A549 (cell line): ENCODE results near the gene FOXI2. TPM values are rescaled to one million over a fixed set of nuclear protein-coding genes. Genes with fewer than 3 reads are reported as not detected.

Experiments used
- ATAC-seq, 2 experiments: fragments of 200-7000 bp in 1 of 2; fragments of >200 bp in 1 of 2; cut with Nextera tagmentation in 1 of 2; cut with Tn5 transposase in 1 of 2; 3 replicates each; pipeline versions ENCODE4 v1.8.0 to v1.9.1; 2018 to 2020; ENCODE audit warnings: mild to moderate bottlenecking in 1 of 2, moderate library complexity in 1 of 2
- CTCF ChIA-PET: fragments of 300-600 bp; sonication (Branson Sonifier 250); formaldehyde crosslinking; extraction: SDS; loops from one replicate; lab custom pipeline; 2021; ENCODE audit warnings: antibody characterized with exemption, inconsistent platforms; lab: Yijun Ruan, JAX
- POLR2A ChIA-PET: fragments of 350-600 bp; formaldehyde crosslinking; extraction: SDS; loops from one replicate; lab custom pipeline; 2021; ENCODE audit warnings: antibody characterized with exemption, inconsistent platforms; lab: Yijun Ruan, JAX
- DNase-seq, 2 experiments: peaks; one replicate each; pipeline versions ENCODE4 v3.0.0 to v3.0.0-alpha.2; 2011 to 2016; ENCODE audit warnings: low read depth in 1 of 2, low spot score in 1 of 2
- FAIRE-seq: peaks from 2 replicates; lab custom pipeline; 2011; peaks lifted over from hg19 to GRCh38; lab: Jason Lieb, UNC
- H3K27ac ChIP-seq, 2 experiments: fragments of >200 bp; sonication (Bioruptor Twin); formaldehyde crosslinking; 3 replicates each; pipeline ENCODE4 v1.5.1; 2016 to 2017
- H3K4me1 ChIP-seq: fragments of >200 bp; sonication (Bioruptor Twin); formaldehyde crosslinking; 3 replicates; pipeline ENCODE4 v1.6.1; 2016
- H3K4me2 ChIP-seq: fragments of >200 bp; sonication (Bioruptor Twin); formaldehyde crosslinking; 3 replicates; pipeline ENCODE4 v1.6.1; 2016
- H3K4me3 ChIP-seq: fragments of >200 bp; sonication (Bioruptor Twin); formaldehyde crosslinking; 3 replicates; pipeline ENCODE4 v1.5.1; 2016
- H3K9me3 ChIP-seq: fragments of >200 bp; sonication (Bioruptor Twin); formaldehyde crosslinking; 3 replicates; pipeline ENCODE4 v1.6.1; 2016
- CEBPB ChIP-seq, 2 experiments: fragments of >200 bp in 1 of 2; sonication (Bioruptor Twin) in 1 of 2; formaldehyde crosslinking in 1 of 2; IDR thresholded peaks; 2 replicates each; pipeline ENCODE4 v1.6.1; 2012 to 2016
- CHD4 ChIP-seq: fragments of 200-600 bp; sonication (generic); IDR thresholded peaks from 2 replicates; pipeline ENCODE4 v1.6.1; 2016; ENCODE audit warnings: antibody characterized with exemption, mild to moderate bottlenecking, borderline replicate concordance
- ELK1 ChIP-seq: fragments of 150-350 bp; IDR thresholded peaks from 2 replicates; pipeline ENCODE4 v1.6.1; 2014; ENCODE audit warnings: low read depth, mild to moderate bottlenecking, low read length
- FOSL2 ChIP-seq, 2 experiments: fragments of 450-650 bp in 1 of 2; fragments of >200 bp in 1 of 2; sonication (Bioruptor Twin) in 1 of 2; formaldehyde crosslinking; IDR thresholded peaks; 2 replicates each; pipeline versions ENCODE4 v1.5.0 to v1.6.1; 2016 to 2020; ENCODE audit warnings: mild to moderate bottlenecking in 1 of 2, moderate library complexity in 1 of 2
- HEYL ChIP-seq: fragments of 250-450 bp; sonication (Bioruptor Pico); IDR thresholded peaks from 2 replicates; pipeline ENCODE4 v1.8.0; 2021; ENCODE audit warnings: mild to moderate bottlenecking, moderate library complexity
- HMGXB4 ChIP-seq: fragments of 250-450 bp; sonication (Bioruptor Pico); IDR thresholded peaks from 2 replicates; pipeline ENCODE4 v1.5.0; 2021; ENCODE audit warnings: mild to moderate bottlenecking, moderate library complexity, borderline replicate concordance
- HOXA7 ChIP-seq: fragments of 250-450 bp; sonication (Bioruptor Pico); IDR thresholded peaks from 2 replicates; pipeline ENCODE4 v1.5.0; 2020; ENCODE audit warnings: mild to moderate bottlenecking, moderate library complexity
- HOXB13 ChIP-seq: fragments of 250-450 bp; sonication (Bioruptor Pico); IDR thresholded peaks from 2 replicates; pipeline ENCODE4 v1.5.0; 2020; ENCODE audit warnings: low read depth, mild to moderate bottlenecking, moderate library complexity
- HOXB5 ChIP-seq: fragments of 250-450 bp; sonication (Bioruptor Pico); IDR thresholded peaks from 2 replicates; pipeline ENCODE4 v1.5.0; 2020; ENCODE audit warnings: mild to moderate bottlenecking, moderate library complexity
- KDM1A ChIP-seq: fragments of 200-600 bp; sonication (generic); IDR thresholded peaks from 2 replicates; pipeline ENCODE4 v1.6.1; 2016; ENCODE audit warnings: low read depth, mild to moderate bottlenecking
- MAFK ChIP-seq: fragments of 450-650 bp; IDR thresholded peaks from 2 replicates; pipeline ENCODE4 v1.6.1; 2014; ENCODE audit not compliant: partially characterized antibody
- MAX ChIP-seq: IDR thresholded peaks from 2 replicates; pipeline ENCODE4 v1.6.1; 2012
- MYC ChIP-seq: IDR thresholded peaks from 2 replicates; pipeline ENCODE4 v1.6.1; 2012; ENCODE audit warnings: mild to moderate bottlenecking, inconsistent platforms, low read length, improper control_type of control experiment, borderline replicate concordance
- NPAS2 ChIP-seq: fragments of 250-450 bp; sonication (Bioruptor Pico); IDR thresholded peaks from 2 replicates; pipeline ENCODE4 v1.8.0; 2022; ENCODE audit warnings: mild to moderate bottlenecking, moderate library complexity, borderline replicate concordance
- POLR2A ChIP-seq: IDR thresholded peaks from 2 replicates; pipeline ENCODE4 v1.6.1; 2012; ENCODE audit warnings: mild to moderate bottlenecking, low read length
- RFX5 ChIP-seq: fragments of 450-650 bp; IDR thresholded peaks from 2 replicates; pipeline ENCODE4 v1.7.1; 2014; ENCODE audit warnings: antibody characterized with exemption, mild to moderate bottlenecking, moderate library complexity
- RNF2 ChIP-seq: fragments of 200-600 bp; sonication (generic); IDR thresholded peaks from 2 replicates; pipeline ENCODE4 v1.6.1; 2016; ENCODE audit warnings: low read depth, mild to moderate bottlenecking, antibody characterized with exemption, moderate library complexity, borderline replicate concordance
- SREBF2 ChIP-seq: fragments of 450-650 bp; IDR thresholded peaks from 2 replicates; pipeline ENCODE4 v1.6.1; 2014; ENCODE audit warnings: mild to moderate bottlenecking, moderate library complexity
- TP53 ChIP-seq: fragments of 250-450 bp; sonication (Bioruptor Pico); IDR thresholded peaks from 2 replicates; pipeline ENCODE4 v1.5.0; 2021; ENCODE audit warnings: mild to moderate bottlenecking, moderate library complexity
- ZC3H11A ChIP-seq: fragments of 450-650 bp; IDR thresholded peaks from 2 replicates; pipeline ENCODE4 v1.6.1; 2014; ENCODE audit warnings: antibody characterized with exemption, mild to moderate bottlenecking
- ZFP36 ChIP-seq: fragments of 450-650 bp; IDR thresholded peaks from 2 replicates; pipeline ENCODE4 v1.6.1; 2014; ENCODE audit warnings: borderline replicate concordance; ENCODE audit not compliant: partially characterized antibody
- WGBS: methylation state at CpG from one replicate; pipeline ENCODE4 v1.1.6; 2017; ENCODE audit errors: missing lambda C conversion rate; 5-methylcytosine and 5-hydroxymethylcytosine counted together
- polyA plus RNA-seq, 4 experiments: library from polyadenylated mRNA; depleted of rRNA in 3 of 4; stranded (reverse); fragments of >200 nt; fragmentation: RNase III in 1 of 4; extraction: RNeasy Plus Mini Kit Qiagen cat#74134 plus additional on column Dnase treatment in 1 of 4; gene quantifications; 2 replicates in 3 of 4; 3 replicates in 1 of 4; pipeline ENCODE4 v1.2.3, GENCODE V29; 2011 to 2017
- TF ChIP-seq, protein P1 (sequence below): fragments of >200 bp; sonication (Bioruptor Twin); formaldehyde crosslinking; IDR thresholded peaks from 2 replicates; pipeline ENCODE4 v1.6.1; 2016
- TF ChIP-seq, protein P2 (sequence below): fragments of >200 bp; sonication (Bioruptor Twin); formaldehyde crosslinking; IDR thresholded peaks from 3 replicates; pipeline ENCODE4 v1.5.1; 2016
- TF ChIP-seq, protein P3 (sequence below): fragments of >200 bp; sonication (Bioruptor Twin); formaldehyde crosslinking; IDR thresholded peaks from 3 replicates; pipeline ENCODE4 v1.6.1; 2016

The FOXI2 gene
- polyA plus RNA-seq, 2 of the 4 experiments (the other 2 are of a cell fraction) = not detected

DNA sequence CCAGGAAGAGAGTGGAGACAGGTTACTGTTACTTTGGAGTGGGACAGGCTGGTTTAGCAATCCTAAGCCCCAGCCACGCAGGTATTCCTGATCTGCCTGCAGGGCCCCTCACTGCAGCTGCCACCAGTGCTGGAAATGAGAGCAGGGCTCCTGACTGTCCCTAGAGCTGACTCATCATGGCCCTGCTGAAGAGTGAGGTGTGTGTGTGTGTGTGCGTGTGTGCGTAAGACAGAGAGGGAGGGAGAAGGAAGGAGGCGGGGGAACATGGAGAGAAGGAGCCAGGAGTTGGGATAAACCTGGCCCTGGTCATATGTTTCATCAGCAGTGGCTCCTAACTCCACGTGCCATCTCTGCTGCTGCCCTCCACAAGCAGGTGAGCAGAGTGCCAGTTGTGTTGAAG lies 3.6 kb downstream of the FOXI2 start:
- 41% methylated on average over 5 of the region's 5 CpGs for WGBS
- FAIRE-seq (no peak), ATAC-seq (no peak), DNase-seq (no peak)
- H3K9me3 ChIP-seq = no peaks in the 10 kb centered on the region
- H3K4me1 ChIP-seq = no peaks in the 10 kb centered on the region
- no peak overlapping the region for H3K4me2 ChIP-seq
- POLR2A ChIA-PET = no interaction called here
- no peak overlapping the region for H3K27ac ChIP-seq
- TF ChIP-seq, protein P1, sequence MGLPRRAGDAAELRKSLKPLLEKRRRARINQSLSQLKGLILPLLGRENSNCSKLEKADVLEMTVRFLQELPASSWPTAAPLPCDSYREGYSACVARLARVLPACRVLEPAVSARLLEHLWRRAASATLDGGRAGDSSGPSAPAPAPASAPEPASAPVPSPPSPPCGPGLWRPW = no peak
- TF ChIP-seq, protein P2, sequence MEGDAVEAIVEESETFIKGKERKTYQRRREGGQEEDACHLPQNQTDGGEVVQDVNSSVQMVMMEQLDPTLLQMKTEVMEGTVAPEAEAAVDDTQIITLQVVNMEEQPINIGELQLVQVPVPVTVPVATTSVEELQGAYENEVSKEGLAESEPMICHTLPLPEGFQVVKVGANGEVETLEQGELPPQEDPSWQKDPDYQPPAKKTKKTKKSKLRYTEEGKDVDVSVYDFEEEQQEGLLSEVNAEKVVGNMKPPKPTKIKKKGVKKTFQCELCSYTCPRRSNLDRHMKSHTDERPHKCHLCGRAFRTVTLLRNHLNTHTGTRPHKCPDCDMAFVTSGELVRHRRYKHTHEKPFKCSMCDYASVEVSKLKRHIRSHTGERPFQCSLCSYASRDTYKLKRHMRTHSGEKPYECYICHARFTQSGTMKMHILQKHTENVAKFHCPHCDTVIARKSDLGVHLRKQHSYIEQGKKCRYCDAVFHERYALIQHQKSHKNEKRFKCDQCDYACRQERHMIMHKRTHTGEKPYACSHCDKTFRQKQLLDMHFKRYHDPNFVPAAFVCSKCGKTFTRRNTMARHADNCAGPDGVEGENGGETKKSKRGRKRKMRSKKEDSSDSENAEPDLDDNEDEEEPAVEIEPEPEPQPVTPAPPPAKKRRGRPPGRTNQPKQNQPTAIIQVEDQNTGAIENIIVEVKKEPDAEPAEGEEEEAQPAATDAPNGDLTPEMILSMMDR = no peak
- TF ChIP-seq RNF2 (no peak), MAX (no peak), CHD4 (no peak), HOXB5 (CRISPR knock-in tag) (no peak), KDM1A (no peak), CEBPB (IDR thresholded peaks at IDR 0.05) (no peak), POLR2A (no peak)
- CTCF ChIA-PET = no interaction called here
- no peak overlapping the region for H3K4me3 ChIP-seq

- TF ChIP-seq HMGXB4 (CRISPR knock-in tag) (no peak), FOSL2 (IDR thresholded peaks at IDR 0.05) (no peak), FOSL2 (CRISPR knock-in tag; IDR thresholded peaks at IDR 0.05) (no peak), NPAS2 (CRISPR knock-in tag) (no peak), HEYL (CRISPR knock-in tag) (no peak), MYC (no peak), ZFP36 (no peak), CEBPB (IDR thresholded peaks at IDR 0.05) (no peak), MAFK (no peak), RFX5 (no peak), HOXB13 (no peak), CHD4 (no peak), TP53 (no peak), SREBF2 (no peak), ZC3H11A (no peak), HOXA7 (no peak), ELK1 (no peak)
- TF ChIP-seq, protein P1 = no peak
- TF ChIP-seq, protein P3, sequence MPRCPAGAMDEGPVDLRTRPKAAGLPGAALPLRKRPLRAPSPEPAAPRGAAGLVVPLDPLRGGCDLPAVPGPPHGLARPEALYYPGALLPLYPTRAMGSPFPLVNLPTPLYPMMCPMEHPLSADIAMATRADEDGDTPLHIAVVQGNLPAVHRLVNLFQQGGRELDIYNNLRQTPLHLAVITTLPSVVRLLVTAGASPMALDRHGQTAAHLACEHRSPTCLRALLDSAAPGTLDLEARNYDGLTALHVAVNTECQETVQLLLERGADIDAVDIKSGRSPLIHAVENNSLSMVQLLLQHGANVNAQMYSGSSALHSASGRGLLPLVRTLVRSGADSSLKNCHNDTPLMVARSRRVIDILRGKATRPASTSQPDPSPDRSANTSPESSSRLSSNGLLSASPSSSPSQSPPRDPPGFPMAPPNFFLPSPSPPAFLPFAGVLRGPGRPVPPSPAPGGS = no peak
- ChIA-PET CTCF (interaction anchor here (1.0 kb wide), 1 partner anchor 268 kb away, joined by 3 read pairs; no protein-coding TSS in a partner anchor), POLR2A (no interaction called here)
- Histone ChIP-seq H3K27ac (no peak overlapping the region), H3K4me3 (no peak overlapping the region), H3K4me1 (no peaks in the 10 kb centered on the region), H3K4me2 (no peak overlapping the region), H3K9me3 (no peaks in the 10 kb centered on the region)
- 4% methylated on average over 3 of the region's 3 CpGs for WGBS
- ATAC-seq = no peak
- FAIRE-seq = no peak
- DNase-seq = no peak
Measured at GRCh38 chr10:127743205-127743604, 6.2 kb downstream of the FOXI2 start.
